Right atrium auricular region (tissue), 2 donors: ENCODE measurements around the gene PLPPR1. TPM values are rescaled to one million over a fixed set of nuclear protein-coding genes. Genes with fewer than 3 reads are reported as not detected.

ENCODE experiments used
- DNase-seq: peaks from one replicate; pipeline ENCODE4 v3.0.0-alpha.2; 2019; ENCODE audit warnings: low spot score
- H3K27ac ChIP-seq, 2 donors: fragments of 200-600 bp; sonication (generic); 1 replicate in 1 of 2; 2 replicates in 1 of 2; pipeline ENCODE4 v1.5.1; 2016 to 2019
- H3K27me3 ChIP-seq, 2 donors: fragments of 200-600 bp; sonication (generic); one replicate each; pipeline versions ENCODE4 v1.5.1 to v1.6.0; 2017 to 2019
- H3K36me3 ChIP-seq: fragments of 200-600 bp; sonication (generic); one replicate; pipeline ENCODE4 v1.5.1; 2016
- H3K4me1 ChIP-seq, 2 donors: fragments of 200-600 bp; sonication (generic); one replicate each; pipeline versions ENCODE4 v1.5.1 to v1.6.0; 2017 to 2019
- H3K4me3 ChIP-seq, 2 donors: fragments of 200-600 bp; sonication (generic); 1 replicate in 1 of 2; 2 replicates in 1 of 2; pipeline ENCODE4 v1.5.1; 2017 to 2019; ENCODE audit warnings: mild to moderate bottlenecking in 1 of 2, moderate library complexity in 1 of 2
- H3K9me3 ChIP-seq, 2 donors: fragments of 200-600 bp; sonication (generic); one replicate each; pipeline ENCODE4 v1.5.1; 2019
- CTCF ChIP-seq, 2 donors: fragments of 200-600 bp; sonication (generic); IDR thresholded peaks; one replicate each; pipeline ENCODE4 v1.5.1; 2019; ENCODE audit warnings: antibody characterized with exemption in 2 of 2
- total RNA-seq, 2 donors: library from RNA; depleted of rRNA; stranded (reverse); fragments of >200 nt; gene quantifications; one replicate each; pipeline ENCODE4 v1.1.0, GENCODE V29; 2016

The PLPPR1 gene
- total RNA-seq, 2 donors from 2014 or later: not detected

DNA sequence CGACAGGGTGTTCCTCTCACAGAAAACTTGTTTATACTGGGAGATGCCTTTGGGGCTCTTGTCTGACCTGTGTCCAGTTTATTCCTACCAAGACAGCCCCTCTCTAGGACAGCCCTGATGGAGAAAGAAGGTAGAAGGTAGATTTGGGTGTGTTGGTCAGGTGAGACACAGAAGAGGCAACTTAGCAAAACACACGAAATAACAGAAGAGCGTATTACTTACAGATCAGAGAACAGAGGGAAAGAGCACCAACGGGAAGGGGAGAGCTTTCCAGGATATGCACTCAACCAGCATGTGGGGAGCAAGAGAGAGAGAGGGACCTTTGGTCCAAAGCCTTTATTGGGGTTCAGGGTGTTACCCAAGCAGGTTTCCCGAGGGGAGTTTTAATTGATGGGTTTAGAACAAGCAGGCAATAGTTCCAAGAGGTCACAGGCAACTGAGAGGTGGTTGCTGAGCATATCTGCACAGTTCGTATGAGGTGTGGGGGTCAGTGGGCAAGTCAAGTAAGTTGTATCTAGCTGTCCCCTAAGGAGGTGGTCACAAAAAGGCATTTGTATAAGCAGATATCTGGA is 324.5 kb downstream of the PLPPR1 start:
- Histone ChIP-seq H3K4me3 (no peak overlapping the region), H3K27me3 (no peaks in the 10 kb centered on the region), H3K4me1 (no peaks in the 10 kb centered on the region), H3K36me3 (no peaks in the 10 kb centered on the region), H3K27ac (no peak overlapping the region), H3K9me3 (no peaks in the 10 kb centered on the region)
- no peak for DNase-seq
- no peak for TF ChIP-seq CTCF (IDR thresholded peaks at IDR 0.05)

DNA sequence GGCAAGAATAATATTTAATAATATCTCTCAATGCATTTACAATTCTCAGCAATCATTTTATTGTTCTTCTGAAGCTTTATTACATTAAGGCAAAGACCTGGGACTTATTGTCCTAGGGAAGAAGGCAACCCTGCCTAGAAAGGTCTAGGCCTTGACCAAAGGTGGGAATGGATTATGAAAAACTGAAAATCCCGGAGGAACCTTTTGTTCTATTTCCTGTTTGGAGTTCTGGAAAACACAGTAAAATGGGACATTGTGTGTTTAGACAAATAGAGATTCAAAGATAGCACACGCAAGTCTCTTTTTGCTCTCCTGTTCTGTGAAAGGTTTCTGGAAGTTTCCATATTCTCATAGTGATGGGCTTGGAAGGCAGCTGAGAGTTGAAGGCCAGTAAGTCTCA is 325.2 kb downstream of the PLPPR1 start:
- H3K4me1 ChIP-seq: no peaks in the 10 kb centered on the region
- no peak for TF ChIP-seq CTCF (IDR thresholded peaks at IDR 0.05)
- H3K4me3 ChIP-seq: no peak overlapping the region
- H3K27me3 ChIP-seq: no peaks in the 10 kb centered on the region
- no peak for DNase-seq
- H3K27ac ChIP-seq: no peak overlapping the region
- no peaks in the 10 kb centered on the region for H3K9me3 ChIP-seq
- H3K36me3 ChIP-seq: no peaks in the 10 kb centered on the region

DNA sequence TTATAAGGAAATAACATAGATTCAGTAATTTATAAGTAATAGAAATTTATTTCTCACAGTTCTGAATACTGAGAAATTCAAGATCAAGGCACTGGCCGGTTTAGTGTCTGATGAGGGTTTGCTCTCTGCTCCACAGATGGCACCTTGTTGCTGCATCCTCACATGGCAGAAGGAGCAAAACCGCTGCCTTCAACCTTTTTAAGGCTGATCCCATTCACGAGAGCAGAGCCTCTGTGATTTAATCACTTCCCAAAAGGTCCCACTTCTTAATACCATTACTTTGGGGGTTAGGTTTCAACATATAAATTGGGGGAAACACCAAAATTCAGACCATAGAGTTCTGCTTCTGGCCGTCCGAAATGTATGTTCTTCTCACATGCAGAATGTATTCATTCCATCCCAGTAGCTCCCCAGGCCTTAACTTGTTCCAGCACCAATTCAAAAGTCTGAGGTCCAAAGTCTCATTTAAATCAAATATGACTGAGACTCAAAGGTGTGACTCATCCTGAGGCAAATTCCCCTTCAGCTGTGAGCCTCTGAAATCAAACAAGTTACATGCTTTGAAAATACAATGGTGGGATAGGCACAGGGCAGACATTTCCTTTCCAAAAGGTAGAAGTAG is 325.7 kb downstream of the PLPPR1 start:
- H3K27me3 ChIP-seq: no peaks in the 10 kb centered on the region
- H3K36me3 ChIP-seq: no peaks in the 10 kb centered on the region
- no peak for DNase-seq
- no peak overlapping the region for H3K4me3 ChIP-seq
- no peaks in the 10 kb centered on the region for H3K4me1 ChIP-seq
- no peak for TF ChIP-seq CTCF (IDR thresholded peaks at IDR 0.05)
- no peaks in the 10 kb centered on the region for H3K9me3 ChIP-seq
- H3K27ac ChIP-seq: no peak overlapping the region

- Histone ChIP-seq H3K9me3 (no peaks in the 10 kb centered on the region), H3K4me3 (no peak overlapping the region), H3K27me3 (no peaks in the 10 kb centered on the region), H3K36me3 (no peaks in the 10 kb centered on the region), H3K4me1 (no peaks in the 10 kb centered on the region), H3K27ac (no peak overlapping the region)
- DNase-seq: no peak
- TF ChIP-seq CTCF (IDR thresholded peaks at IDR 0.05): no peak
Observed at GRCh38 chr9:101354765-101355708, 326.5 kb downstream of the PLPPR1 start.

- no peaks in the 10 kb centered on the region for H3K9me3 ChIP-seq
- H3K27ac ChIP-seq: no peak overlapping the region
- H3K4me3 ChIP-seq: no peak overlapping the region
- no peaks in the 10 kb centered on the region for H3K4me1 ChIP-seq
- no peaks in the 10 kb centered on the region for H3K27me3 ChIP-seq
- TF ChIP-seq CTCF (IDR thresholded peaks at IDR 0.05): no peak
- no peak for DNase-seq
- H3K36me3 ChIP-seq: no peaks in the 10 kb centered on the region
Observed at GRCh38 chr9:101356619-101357018, 328.1 kb downstream of the PLPPR1 start.
